Type B pancreatic cell (in vitro differentiated cells): ENCODE results near the gene ISCU. TPM values are rescaled to one million over a fixed set of nuclear protein-coding genes. Genes with fewer than 3 reads are reported as not detected.
A peak's percentile ranks its signal among the peaks of the same experiment; 100 is the strongest.
"Not testable (repeated sequence)": the region's sequence is repeated elsewhere in the genome, so short reads cannot be mapped to it uniquely, and the experiment has no call there.

Experiments
- DNase-seq: peaks from one replicate; pipeline ENCODE4 v3.0.0; 2021; ENCODE audit warnings: mixed read lengths; ENCODE audit not compliant: unreplicated experiment; ENCODE audit errors: extremely low spot score
- H3K27ac Mint-ChIP-seq: 2 replicates; pipeline ENCODE4 v1.8.0; 2021; ENCODE audit warnings: mild to moderate bottlenecking, mixed read lengths
- H3K27me3 Mint-ChIP-seq: 2 replicates; pipeline ENCODE4 v1.8.0; 2021; ENCODE audit warnings: mixed read lengths
- H3K36me3 Mint-ChIP-seq: 2 replicates; pipeline ENCODE4 v1.8.0; 2021; ENCODE audit warnings: mixed read lengths
- H3K4me1 Mint-ChIP-seq: one replicate; pipeline ENCODE4 v1.8.0; 2021; ENCODE audit warnings: mixed read lengths; ENCODE audit not compliant: unreplicated experiment
- H3K4me3 Mint-ChIP-seq: 2 replicates; pipeline ENCODE4 v1.8.0; 2021; ENCODE audit warnings: mild to moderate bottlenecking, mixed read lengths
- H3K9me3 Mint-ChIP-seq: 2 replicates; pipeline ENCODE4 v1.8.0; 2021; ENCODE audit warnings: mixed read lengths
- CTCF ChIP-seq: fragments of 200-600 bp; sonication (generic); conservative IDR thresholded peaks from 2 replicates; pipeline ENCODE4 v1.5.0; 2021; ENCODE audit warnings: antibody characterized with exemption, mild to moderate bottlenecking
- total RNA-seq: library from RNA; stranded (reverse); gene quantifications from 2 replicates; pipeline ENCODE4 v1.2.1, GENCODE V29; 2021; ENCODE audit warnings: low replicate concordance

Gene ISCU
- total RNA-seq, 1 donor from 2014 or later: 78.9 TPM

DNA sequence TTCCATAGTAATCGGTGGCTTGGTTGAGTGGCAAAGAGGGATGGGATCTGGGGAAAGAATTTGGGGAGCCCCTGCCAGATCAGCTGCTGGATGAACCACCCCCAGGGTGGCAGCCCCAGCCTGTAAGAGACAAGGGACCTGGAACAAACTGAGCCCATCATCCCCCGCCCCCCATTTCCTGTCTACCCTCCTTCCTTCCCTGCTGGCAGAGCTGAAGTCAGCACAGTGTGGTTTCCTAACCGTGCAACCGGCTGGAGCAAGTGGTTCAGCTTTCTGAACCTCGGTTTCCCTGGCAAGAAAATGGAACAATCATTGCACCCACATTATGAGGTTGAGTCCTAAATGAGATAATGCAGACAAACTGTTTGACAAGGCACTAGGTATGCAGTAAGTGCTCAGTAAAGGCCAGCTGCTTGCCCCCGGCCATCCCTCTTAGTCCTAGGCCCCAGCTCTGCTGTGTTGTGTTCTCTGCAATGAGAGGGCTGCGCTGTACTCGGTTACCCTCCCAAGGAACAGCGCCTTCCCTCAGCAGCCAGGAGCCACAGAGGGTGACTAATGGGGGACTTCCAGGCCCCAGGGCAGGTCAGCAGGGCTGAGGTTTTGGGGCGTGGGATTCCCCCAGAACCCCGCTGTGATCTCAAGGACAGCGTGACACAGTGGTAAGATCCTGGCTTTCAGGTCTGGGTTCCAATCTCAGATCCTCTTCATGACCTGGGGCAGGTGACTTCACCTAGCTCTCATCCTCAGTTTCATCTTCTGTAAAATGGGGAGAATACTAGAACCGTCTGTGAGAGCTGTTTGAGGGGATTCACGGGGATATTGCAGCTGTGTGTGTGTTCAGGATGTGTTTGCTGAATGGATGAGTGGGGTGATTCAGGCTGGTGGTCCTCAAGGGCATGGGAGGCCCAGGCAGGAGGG is 54.8 kb downstream of the ISCU start:
- DNase-seq: no peak
- Mint-ChIP-seq H3K27ac (no peak overlapping the region), H3K27me3 (peaks cover 5% of the 10 kb centered on the region), H3K4me1 (peaks cover 25% of the 10 kb centered on the region), H3K36me3 (no peaks in the 10 kb centered on the region), H3K9me3 (no peaks in the 10 kb centered on the region), H3K4me3 (no peak overlapping the region)
- TF ChIP-seq CTCF: no peak

GRCh38 chr12:108618079-108618952 is 55.9 kb downstream of the ISCU start:
- Mint-ChIP-seq H3K27ac (no peak overlapping the region), H3K9me3 (no peaks in the 10 kb centered on the region)

GRCh38 chr12:108618953-108619274 is 56.5 kb downstream of the ISCU start:
- DNase-seq, H3K9me3 Mint-ChIP-seq, H3K27me3 Mint-ChIP-seq, H3K27ac Mint-ChIP-seq, H3K36me3 Mint-ChIP-seq, H3K4me3 Mint-ChIP-seq: not testable (repeated sequence)
- peaks cover 22% of the 10 kb centered on the region for H3K4me1 Mint-ChIP-seq

More at GRCh38 chr12:108618079-108618952, 55.9 kb downstream of the ISCU start:
- Mint-ChIP-seq H3K36me3 (no peaks in the 10 kb centered on the region), H3K4me1 (peaks cover 25% of the 10 kb centered on the region), H3K27me3 (peaks cover 5% of the 10 kb centered on the region), H3K4me3 (no peak overlapping the region)
- peak; percentile 99 for TF ChIP-seq CTCF
- DNase-seq: peak; percentile 88

Other genes starting within 250 kb of the ISCU start
- gene CMKLR1, start 223.3 kb upstream of the ISCU start, total RNA-seq: 0.50 and 0.97 TPM in 2 replicates
- gene FICD, start 47.3 kb upstream of the ISCU start, total RNA-seq: 4.7 and 4.9 TPM in 2 replicates
- 48.5 and 72.6 TPM in 2 replicates for gene SART3, start 1.4 kb upstream of the ISCU start, total RNA-seq
- 0.33 and 27.2 TPM in 2 replicates for gene TMEM119, start 35.5 kb downstream of the ISCU start, total RNA-seq
- gene SELPLG, start 71.3 kb downstream of the ISCU start, total RNA-seq: 0.31 and 0.48 TPM in 2 replicates
- gene CORO1C, start 168.9 kb downstream of the ISCU start, total RNA-seq: 87.9 and 103 TPM in 2 replicates